Measurements from ENCODE around the gene RRAS2.

The RRAS2 gene

DNA sequence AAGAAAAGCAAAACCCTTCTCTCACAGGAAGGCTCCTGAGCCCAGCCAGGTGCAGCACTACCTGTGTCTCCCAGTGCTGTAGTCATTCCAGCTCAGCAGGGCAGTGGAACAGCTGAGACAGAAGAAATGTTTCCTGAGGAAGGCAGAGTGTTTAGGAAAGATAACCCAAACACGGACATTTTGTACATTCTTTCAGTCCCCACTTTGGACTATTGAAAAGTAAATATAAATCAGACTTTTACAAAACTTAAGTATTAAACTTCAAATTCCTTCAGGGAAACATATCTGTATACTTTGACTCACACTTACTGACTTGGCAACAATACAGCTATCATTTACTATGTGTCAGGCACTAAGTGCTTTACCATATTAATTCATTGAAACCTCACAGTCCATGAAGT is 40.4 kb downstream of the RRAS2 start:
- CTCF ChIA-PET = interaction anchor here (2.2 kb wide), 1 partner anchor 10 kb away, joined by 8 read pairs; no protein-coding TSS in a partner anchor
- H3K4me3 Mint-ChIP-seq = no peak overlapping the region

DNA sequence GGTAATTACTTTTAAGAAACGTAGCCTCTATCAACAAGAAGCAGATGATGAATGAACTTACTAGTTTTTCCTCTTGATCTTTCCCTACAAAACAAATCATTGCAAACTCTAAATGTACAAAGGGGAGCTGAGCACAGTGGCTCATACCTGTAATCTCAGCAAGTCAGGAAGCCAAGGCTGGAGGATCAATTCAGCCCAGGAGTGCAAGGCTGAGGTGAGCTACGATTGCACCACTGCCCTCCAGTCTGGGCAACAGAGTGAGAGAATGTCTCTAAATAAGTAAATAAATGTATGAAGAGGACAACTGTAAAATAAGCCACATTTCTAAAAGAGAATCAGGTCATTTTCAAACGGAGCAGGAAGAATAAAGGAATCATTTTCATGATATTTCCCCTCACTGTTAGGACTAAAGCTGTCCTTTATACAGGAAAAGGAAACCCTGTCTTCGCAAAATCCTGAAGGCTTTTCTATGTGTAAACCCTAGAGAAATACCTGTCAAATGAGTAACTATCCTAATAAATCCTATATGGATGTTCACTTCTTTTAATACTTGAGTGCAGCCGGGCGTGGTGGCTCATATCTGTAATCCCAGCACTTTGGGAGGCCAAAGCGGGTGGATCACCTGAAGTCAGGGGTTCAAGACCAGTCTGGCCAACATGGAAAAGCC is 41.2 kb downstream of the RRAS2 start:
- no peak overlapping the region for H3K4me3 Mint-ChIP-seq
- H3K9me3 Mint-ChIP-seq = no peaks in the 10 kb centered on the region
- no peak overlapping the region for H3K27ac Mint-ChIP-seq
- no peaks in the 10 kb centered on the region for H3K27me3 Mint-ChIP-seq
- no peak for DNase-seq
- H3K36me3 Mint-ChIP-seq = peaks cover 15% of the 10 kb centered on the region
- peaks cover 71% of the 10 kb centered on the region for H3K4me1 Mint-ChIP-seq
- CTCF ChIA-PET = interaction anchor here (1.0 kb wide), 1 partner anchor 10 kb away, joined by 4 read pairs; no protein-coding TSS in a partner anchor

More for the DNA sequence above, 40.4 kb downstream of the RRAS2 start:
- Mint-ChIP-seq H3K27ac (peak overlapping the region; percentile 2), H3K27me3 (no peaks in the 10 kb centered on the region), H3K36me3 (peaks cover 20% of the 10 kb centered on the region), H3K9me3 (no peaks in the 10 kb centered on the region), H3K4me1 (peaks cover 71% of the 10 kb centered on the region)
- no peak for DNase-seq

DNA sequence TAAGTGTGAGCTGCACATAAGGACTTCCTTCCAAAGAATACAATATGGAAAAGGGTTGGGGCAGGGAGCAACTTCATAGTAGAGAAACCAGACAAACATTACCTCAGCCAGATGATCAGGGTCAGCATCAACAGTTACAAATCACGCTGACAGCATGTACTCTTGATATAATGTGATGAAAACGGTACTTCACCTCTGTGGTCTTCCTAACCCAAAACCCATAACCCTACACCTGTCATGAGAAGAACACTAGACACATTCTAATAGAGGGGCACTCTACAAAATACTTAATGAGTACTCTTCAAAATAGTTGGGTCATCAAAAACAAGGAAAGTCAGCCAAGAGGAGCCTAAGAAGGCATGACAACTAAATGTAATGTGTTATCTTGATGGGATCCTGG is 43.9 kb downstream of the RRAS2 start:
- peaks cover 10% of the 10 kb centered on the region for H3K36me3 Mint-ChIP-seq
- H3K27me3 Mint-ChIP-seq = no peaks in the 10 kb centered on the region
- H3K4me3 Mint-ChIP-seq = no peak overlapping the region
- no peaks in the 10 kb centered on the region for H3K9me3 Mint-ChIP-seq
- CTCF ChIA-PET = no interaction called here
- H3K27ac Mint-ChIP-seq = no peak overlapping the region
- DNase-seq = no peak
- H3K4me1 Mint-ChIP-seq = peaks cover 61% of the 10 kb centered on the region

DNA sequence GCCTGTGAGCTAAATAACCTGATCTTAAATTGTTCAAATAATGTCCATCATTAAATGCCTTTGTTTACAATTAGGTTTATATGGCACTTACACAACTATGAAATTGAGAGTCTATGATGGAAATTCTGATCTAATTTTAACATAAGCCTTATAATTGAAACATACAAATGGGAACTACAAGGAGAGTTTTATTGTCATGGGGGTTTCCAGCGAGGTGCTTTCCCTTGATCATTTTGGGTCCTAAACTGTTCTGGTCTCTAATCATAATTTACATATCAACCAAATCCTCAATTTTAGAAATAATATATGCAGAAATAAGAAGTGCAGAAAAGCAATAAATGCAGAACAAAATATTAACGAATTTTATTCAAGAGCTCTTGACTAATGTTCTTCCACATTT is 44.9 kb downstream of the RRAS2 start:
- Mint-ChIP-seq H3K27ac (no peak overlapping the region), H3K4me3 (no peak overlapping the region), H3K36me3 (peaks cover 9% of the 10 kb centered on the region), H3K9me3 (no peaks in the 10 kb centered on the region), H3K4me1 (peaks cover 54% of the 10 kb centered on the region), H3K27me3 (no peaks in the 10 kb centered on the region)
- CTCF ChIA-PET = interaction anchor here (0.6 kb wide), 1 partner anchor 10 kb away, joined by 4 read pairs; no protein-coding TSS in a partner anchor
- DNase-seq = no peak

DNA sequence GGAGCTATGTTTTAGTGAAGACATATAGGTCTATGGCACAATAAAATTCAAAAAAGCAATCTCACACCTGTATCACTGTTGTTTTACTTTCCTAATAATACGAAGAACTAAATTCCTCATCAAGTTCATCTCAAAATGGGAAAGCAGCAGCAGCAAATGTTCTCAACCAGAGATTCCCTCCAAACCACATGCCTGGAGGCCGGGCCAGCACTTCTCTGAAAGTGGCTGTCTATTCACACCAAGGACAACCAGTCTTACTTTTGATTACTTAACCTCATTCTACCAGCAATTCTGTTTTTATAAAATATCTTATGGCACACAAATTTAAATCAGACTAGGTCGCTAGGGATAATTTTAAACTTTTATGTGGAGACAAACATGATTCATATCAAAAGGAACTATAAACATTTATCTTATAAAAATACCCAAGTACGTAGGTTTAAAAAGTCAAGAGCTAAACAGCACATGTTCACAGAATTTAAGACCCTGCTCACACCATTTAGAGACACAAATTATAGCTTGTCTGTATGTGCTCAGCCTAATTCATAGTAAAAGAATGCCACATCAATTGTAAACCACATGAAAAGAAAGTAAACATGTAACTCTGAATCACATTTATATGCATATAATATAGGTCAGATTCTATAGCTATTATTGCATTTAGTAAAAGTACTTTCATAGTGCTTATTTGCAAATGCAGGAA is 46.1 kb downstream of the RRAS2 start:
- H3K9me3 Mint-ChIP-seq = no peaks in the 10 kb centered on the region
- H3K4me1 Mint-ChIP-seq = peaks cover 44% of the 10 kb centered on the region
- CTCF ChIA-PET = interaction anchor here (0.9 to 1.4 kb wide), 3 partner anchors 8 to 11 kb away, joined by 3 to 5 read pairs (median 3); no protein-coding TSS in a partner anchor
- no peak overlapping the region for H3K4me3 Mint-ChIP-seq
- no peaks in the 10 kb centered on the region for H3K27me3 Mint-ChIP-seq
- DNase-seq = no peak
- H3K36me3 Mint-ChIP-seq = peaks cover 6% of the 10 kb centered on the region
- H3K27ac Mint-ChIP-seq = no peak overlapping the region

DNA sequence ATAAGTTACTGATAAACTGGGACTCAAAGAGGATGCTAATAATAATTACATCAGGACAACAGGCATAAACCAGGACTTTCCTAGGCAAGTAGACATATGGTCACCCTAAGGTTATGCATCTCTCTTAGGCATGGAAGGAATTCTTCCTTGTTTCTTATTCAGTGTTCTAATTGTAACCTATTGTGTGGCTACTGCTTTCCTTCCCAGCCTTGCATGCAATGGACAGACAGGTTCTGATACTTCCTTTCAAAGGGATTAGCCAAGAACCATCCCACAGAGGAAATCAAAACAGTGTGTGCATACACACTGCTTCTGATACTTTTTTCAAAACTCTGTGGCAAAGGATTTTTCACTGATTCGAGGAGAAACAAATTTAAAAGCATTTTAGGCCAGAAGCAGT is 48.3 kb downstream of the RRAS2 start:
- CTCF ChIA-PET = interaction anchor here (0.8 to 1.2 kb wide), 3 partner anchors 8 to 109 kb away, joined by 3 read pairs; no protein-coding TSS in a partner anchor
- H3K27me3 Mint-ChIP-seq = no peaks in the 10 kb centered on the region
- peaks cover 38% of the 10 kb centered on the region for H3K4me1 Mint-ChIP-seq
- no peak overlapping the region for H3K27ac Mint-ChIP-seq
- H3K36me3 Mint-ChIP-seq = no peaks in the 10 kb centered on the region
- DNase-seq = no peak
- H3K4me3 Mint-ChIP-seq = no peak overlapping the region
- H3K9me3 Mint-ChIP-seq = no peaks in the 10 kb centered on the region

DNA sequence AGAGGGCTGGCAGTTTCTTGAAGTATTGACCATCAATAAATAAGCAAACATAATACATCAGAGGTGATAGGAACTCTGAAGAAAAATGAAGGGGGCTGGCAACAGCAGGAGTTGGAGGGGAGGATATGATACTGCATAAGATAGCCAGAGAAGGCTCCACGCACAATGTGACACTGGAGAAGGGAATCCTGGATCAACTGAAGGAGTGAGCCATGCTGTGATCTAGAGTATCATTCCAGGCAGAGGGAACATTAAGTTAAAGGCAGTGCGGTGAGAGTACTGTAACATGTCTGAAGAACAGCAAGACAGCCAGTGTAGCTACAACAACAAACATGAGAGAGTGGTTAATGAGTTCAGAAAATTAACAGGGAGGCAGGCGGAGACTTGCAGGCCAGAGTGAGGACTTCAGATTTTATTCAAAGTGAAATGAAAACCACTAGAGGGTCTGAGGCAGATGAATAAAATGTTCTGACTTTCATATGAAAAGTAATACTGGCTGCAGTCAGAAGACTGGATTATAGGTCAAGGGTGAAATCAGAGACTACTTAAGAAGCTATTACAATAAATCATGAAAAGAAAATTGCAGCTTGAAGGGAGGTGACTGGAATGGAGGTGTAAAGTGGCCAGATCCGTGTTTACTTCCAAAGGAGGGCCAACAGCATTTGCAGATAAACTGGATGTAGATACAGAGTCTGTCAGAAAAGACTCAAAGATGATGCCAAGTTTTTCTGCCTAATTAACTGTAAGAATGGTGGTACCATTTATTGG is 49.4 kb downstream of the RRAS2 start:
- H3K4me3 Mint-ChIP-seq = no peak overlapping the region
- no peaks in the 10 kb centered on the region for H3K36me3 Mint-ChIP-seq
- H3K27ac Mint-ChIP-seq = no peak overlapping the region
- CTCF ChIA-PET = interaction anchor here (1.1 to 4.6 kb wide), 4 partner anchors 24 to 539 kb away, joined by 3 to 20 read pairs (median 4); no protein-coding TSS in a partner anchor
- peaks cover 30% of the 10 kb centered on the region for H3K4me1 Mint-ChIP-seq
- no peaks in the 10 kb centered on the region for H3K9me3 Mint-ChIP-seq
- DNase-seq = no peak
- no peaks in the 10 kb centered on the region for H3K27me3 Mint-ChIP-seq

DNA sequence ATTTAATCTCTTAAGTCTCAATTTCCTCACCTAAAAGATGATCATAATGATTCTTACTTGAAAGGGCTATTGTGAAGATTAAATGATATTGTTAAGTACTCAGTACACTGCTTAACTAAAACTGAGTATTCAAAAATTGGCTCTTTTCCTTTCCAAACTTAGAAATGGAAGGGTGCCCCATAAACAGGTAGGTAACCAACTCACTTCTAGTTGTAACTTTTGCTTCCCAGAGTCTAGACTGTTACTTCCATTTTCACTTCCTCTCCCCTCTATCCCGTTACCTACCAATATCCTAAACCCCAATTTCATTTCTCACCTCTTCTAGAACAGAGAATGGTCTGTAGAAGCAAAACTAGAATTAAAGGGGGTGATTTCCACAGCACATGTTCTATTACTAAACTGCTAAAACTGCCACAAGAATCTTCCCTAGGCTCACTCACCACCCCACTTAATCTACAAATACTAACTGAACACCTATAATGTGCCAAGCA is 50.0 kb downstream of the RRAS2 start:
- H3K27ac Mint-ChIP-seq = no peak overlapping the region
- no peaks in the 10 kb centered on the region for H3K36me3 Mint-ChIP-seq
- H3K4me3 Mint-ChIP-seq = no peak overlapping the region
- CTCF ChIA-PET = interaction anchor here (0.7 to 4.6 kb wide), 18 partner anchors 11 to 538 kb away, joined by 3 to 20 read pairs (median 4); no protein-coding TSS in a partner anchor
- H3K9me3 Mint-ChIP-seq = no peaks in the 10 kb centered on the region
- no peak for DNase-seq
- peaks cover 27% of the 10 kb centered on the region for H3K4me1 Mint-ChIP-seq
- no peaks in the 10 kb centered on the region for H3K27me3 Mint-ChIP-seq

DNA sequence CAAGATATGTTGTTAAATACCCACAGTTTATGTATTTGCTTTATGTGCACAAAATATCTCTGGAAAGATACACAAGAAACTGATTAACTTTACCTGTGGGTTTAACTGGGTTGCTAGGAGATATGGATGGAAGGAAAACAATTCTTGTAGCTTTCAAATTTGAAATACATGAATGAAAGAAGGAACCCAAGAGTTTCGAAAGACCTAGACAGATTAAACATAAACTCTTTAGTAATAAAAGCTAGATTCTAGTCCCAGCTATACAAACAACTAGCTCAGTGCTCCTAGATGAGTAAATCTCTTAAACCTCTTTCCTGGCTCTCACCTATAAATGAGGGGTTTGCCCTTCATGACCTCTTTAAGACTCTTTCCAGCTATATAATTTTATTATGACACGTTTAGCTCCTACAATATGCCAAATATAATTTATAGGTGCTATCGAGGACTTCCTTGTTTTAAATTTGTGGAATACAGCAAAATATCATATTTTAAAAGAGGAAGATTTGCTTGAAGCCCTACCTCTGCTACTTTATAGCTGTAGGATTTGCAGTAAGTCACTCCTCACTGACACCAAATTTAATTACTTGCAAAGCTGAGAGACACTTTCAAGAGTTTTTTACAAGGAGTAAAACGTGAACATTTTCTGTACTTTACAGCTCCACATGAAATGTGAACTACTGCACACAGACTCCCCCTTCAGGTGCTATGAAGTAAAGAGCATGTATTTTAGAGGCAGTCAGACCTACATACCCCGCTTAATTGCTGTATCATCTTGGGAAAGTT is 50.7 kb downstream of the RRAS2 start:
- Mint-ChIP-seq H3K27ac (no peak overlapping the region), H3K27me3 (no peaks in the 10 kb centered on the region), H3K4me1 (peaks cover 26% of the 10 kb centered on the region), H3K9me3 (no peaks in the 10 kb centered on the region), H3K4me3 (no peak overlapping the region), H3K36me3 (no peaks in the 10 kb centered on the region)
- DNase-seq = no peak
- CTCF ChIA-PET = interaction anchor here (0.6 to 4.6 kb wide), 24 partner anchors 9 to 537 kb away, joined by 3 to 20 read pairs (median 4); no protein-coding TSS in a partner anchor

DNA sequence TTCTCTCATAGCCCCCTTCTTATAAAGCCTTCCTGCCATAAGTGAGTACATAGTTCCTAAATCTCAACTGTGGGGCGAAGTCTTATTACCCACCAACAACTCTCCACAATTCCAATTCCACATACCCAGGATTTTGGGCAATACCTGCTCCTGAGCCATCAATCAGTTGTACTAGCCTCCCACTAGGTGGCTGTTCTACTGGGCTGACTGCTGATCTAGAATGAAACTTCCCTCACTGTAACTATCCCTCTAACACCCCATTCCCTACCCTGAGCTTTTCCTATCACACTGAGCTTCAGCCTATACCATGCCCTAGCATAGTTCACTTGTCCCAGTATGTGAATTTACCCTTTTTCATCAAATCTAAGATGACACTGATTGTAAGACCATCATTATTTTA is 52.5 kb downstream of the RRAS2 start:
- H3K4me3 Mint-ChIP-seq = no peak overlapping the region
- H3K27me3 Mint-ChIP-seq = no peaks in the 10 kb centered on the region
- peaks cover 20% of the 10 kb centered on the region for H3K4me1 Mint-ChIP-seq
- H3K27ac Mint-ChIP-seq = no peak overlapping the region
- no peak for DNase-seq
- CTCF ChIA-PET = interaction anchor here (4.6 kb wide), 1 partner anchor 149 kb away, joined by 20 read pairs; no protein-coding TSS in a partner anchor
- H3K36me3 Mint-ChIP-seq = no peaks in the 10 kb centered on the region
- no peaks in the 10 kb centered on the region for H3K9me3 Mint-ChIP-seq

DNA sequence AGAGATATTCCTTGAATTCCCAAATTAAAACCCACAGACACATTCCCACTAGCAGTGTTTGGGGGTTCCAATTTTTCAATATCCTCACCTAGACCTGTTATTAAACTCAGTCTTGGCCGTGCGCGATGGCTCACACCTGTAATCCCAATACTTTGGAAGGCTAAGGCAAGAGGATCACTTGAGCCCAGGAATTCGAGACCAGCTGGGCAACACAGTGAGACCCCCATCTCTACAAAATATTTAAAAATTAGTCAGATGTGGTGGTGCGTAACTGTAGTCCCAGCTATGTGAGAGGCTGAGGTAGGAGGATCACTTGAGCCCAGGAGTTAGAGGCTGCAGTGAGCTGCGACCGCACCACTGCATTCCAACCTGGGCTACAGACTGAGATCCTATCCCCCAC is 53.3 kb downstream of the RRAS2 start:
- CTCF ChIA-PET = interaction anchor here (1.0 to 7.1 kb wide), 5 partner anchors 7 to 601 kb away, joined by 3 to 109 read pairs (median 20); no protein-coding TSS in a partner anchor
- Mint-ChIP-seq H3K27ac (no peak overlapping the region), H3K4me3 (no peak overlapping the region)

DNA sequence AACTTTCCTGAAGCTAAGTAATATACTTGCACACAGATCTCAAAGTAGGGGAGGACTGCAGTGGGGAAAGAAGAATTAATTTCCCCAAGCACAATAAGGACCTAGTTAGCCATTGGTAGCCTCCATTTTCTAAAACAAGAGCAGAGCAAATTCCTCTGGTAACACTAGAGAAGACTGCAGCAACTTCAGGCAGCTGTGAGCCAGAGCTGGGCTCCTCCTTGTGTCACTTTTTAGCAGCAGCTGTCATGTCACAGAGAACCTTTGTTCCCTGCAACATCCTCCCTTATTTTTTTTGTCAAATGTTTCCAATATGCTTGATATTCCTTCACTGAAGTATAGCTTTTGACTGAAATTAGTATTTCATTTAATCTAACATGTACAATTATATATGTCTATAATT is 54.4 kb downstream of the RRAS2 start:
- Mint-ChIP-seq H3K4me1 (peaks cover 20% of the 10 kb centered on the region), H3K36me3 (no peaks in the 10 kb centered on the region), H3K4me3 (no peak overlapping the region), H3K27ac (no peak overlapping the region), H3K27me3 (no peaks in the 10 kb centered on the region), H3K9me3 (no peaks in the 10 kb centered on the region)
- no peak for DNase-seq
- CTCF ChIA-PET = interaction anchor here (0.7 to 7.1 kb wide), 8 partner anchors 8 to 602 kb away, joined by 3 to 109 read pairs (median 4); no protein-coding TSS in a partner anchor

More for the DNA sequence above, 53.3 kb downstream of the RRAS2 start:
- Mint-ChIP-seq H3K4me1 (peaks cover 20% of the 10 kb centered on the region), H3K27me3 (no peaks in the 10 kb centered on the region), H3K36me3 (no peaks in the 10 kb centered on the region), H3K9me3 (no peaks in the 10 kb centered on the region)
- DNase-seq = no peak

DNA sequence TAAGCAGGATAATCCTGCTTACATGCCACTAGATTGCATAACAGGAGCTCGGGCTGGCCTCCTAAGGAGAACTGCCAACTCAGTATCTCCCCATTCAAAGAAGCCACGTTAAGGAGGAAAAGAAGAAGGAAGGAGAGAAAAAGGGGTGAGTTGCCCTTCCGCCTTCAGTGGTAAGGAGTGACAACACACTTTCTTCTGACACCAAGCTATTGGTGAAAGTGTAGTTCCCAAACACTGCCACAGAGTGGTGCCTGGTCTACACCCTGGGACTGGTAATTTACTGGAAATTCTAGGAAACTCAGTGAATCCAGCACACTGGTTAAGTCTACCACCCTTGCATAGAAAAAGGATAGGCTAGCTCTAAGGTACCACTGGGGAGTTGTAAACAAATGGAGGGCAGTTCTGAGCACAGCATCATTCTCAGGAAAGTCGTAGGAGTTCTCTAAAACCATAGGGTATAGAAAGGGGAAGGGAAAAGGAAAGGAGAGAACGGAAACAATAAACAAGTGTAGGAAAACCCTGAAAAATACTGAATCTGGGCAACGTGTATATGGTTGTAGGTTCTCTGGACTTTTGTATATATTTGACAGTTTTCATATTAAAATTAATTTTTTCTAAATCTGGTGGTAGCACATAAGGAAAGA is 58.2 kb downstream of the RRAS2 start:
- CTCF ChIA-PET = interaction anchor here (0.5 to 7.1 kb wide), 27 partner anchors 9 to 606 kb away, joined by 3 to 109 read pairs (median 4); no protein-coding TSS in a partner anchor
- DNase-seq = peak; percentile 66
- Mint-ChIP-seq H3K27ac (no peak overlapping the region), H3K4me1 (peaks cover 16% of the 10 kb centered on the region), H3K4me3 (no peak overlapping the region), H3K36me3 (peaks cover 3% of the 10 kb centered on the region), H3K27me3 (no peaks in the 10 kb centered on the region), H3K9me3 (no peaks in the 10 kb centered on the region)

Data from activated naive CD4-positive, alpha-beta T cell treated with anti-CD3 and anti-CD28 coated beads, Interleukin-2, amount 10 ng/mL, durations not matched to agents 7 days and 5 days (primary cell).